Measurements from ENCODE around the gene LRRC37A3.
"Not testable (repeated sequence)": the region's sequence is repeated elsewhere in the genome, so short reads cannot be mapped to it uniquely, and the experiment has no call there.

Gene LRRC37A3

DNA sequence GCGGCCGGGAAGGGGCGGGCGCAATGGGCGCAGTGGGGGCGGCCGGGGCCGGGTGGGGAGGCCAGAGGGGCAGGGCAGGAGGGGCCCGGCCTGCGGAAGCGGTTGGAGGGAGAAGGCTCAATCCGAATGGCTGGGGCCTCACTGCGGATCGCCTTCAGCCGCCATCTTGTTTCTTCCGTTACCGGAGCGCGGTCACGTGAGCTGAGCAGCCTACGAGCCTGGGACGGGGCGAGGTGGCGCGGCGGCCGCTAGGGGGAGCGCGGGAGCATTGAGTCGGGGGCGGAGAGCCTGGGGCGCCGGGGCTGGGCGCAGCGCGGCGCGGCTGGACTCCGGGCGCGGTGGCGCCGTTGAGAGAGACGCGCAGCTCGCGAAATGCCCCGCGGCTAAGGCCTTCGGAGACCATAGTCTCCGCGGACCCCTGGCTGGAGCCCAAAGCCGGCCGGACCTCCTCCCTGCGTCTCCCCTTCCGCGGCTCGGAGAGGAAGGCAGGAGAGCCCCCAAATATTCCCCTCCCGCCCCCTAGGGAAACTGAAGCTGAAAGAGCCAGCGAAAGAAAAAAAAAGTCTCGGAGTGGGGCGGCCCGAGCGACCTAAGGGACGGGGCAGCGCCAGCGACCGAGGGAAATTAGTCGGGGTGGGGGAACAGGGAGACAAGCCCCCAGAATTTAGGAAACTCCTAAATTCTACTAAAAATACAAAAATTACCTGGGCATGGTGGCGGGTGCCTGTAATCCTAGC, at the start of gene LRRC37A3:
TSS of gene LRRC37A3 (minus strand) at position 190 of the 737 bp plus-strand sequence. CDS start 22,221 bp downstream, outside the sequence.
- peak; percentile 90 for DNase-seq

- DNase-seq = peak; percentile 56
Observed at GRCh38 chr17:64965873-64966287, 46.6 kb upstream of the LRRC37A3 start.

GRCh38 chr17:64965256-64965872, 46.1 kb upstream of the LRRC37A3 start:
- DNase-seq = not testable (repeated sequence)

- no peak for DNase-seq
Observed at GRCh38 chr17:64964796-64965195, 45.5 kb upstream of the LRRC37A3 start.

GRCh38 chr17:64963814-64964213, 44.5 kb upstream of the LRRC37A3 start:
- not testable (repeated sequence) for DNase-seq

GRCh38 chr17:64961563-64962378, 42.5 kb upstream of the LRRC37A3 start:
- DNase-seq = peak; percentile 19

DNA sequence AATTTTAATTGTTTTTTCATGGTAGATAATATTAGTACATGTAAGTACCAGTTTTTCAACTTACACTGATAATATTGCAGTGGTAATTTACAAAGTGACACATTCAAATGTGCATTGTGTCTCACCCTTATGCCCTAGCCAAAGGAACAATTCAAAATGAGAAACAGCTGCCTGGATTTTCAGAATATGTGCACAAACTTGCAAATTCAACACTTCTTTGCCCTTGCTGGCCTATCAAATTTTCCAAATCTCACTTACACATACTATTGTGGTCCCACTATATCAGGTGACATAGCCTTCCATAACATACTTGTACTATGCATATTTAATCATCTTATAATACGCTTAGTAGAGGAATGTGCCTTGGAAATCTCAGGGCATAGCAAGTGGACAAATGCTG, 32.6 kb upstream of the LRRC37A3 start:
- DNase-seq = no peak

- DNase-seq = no peak
Observed at GRCh38 chr17:64950871-64951270, 31.6 kb upstream of the LRRC37A3 start.

DNA sequence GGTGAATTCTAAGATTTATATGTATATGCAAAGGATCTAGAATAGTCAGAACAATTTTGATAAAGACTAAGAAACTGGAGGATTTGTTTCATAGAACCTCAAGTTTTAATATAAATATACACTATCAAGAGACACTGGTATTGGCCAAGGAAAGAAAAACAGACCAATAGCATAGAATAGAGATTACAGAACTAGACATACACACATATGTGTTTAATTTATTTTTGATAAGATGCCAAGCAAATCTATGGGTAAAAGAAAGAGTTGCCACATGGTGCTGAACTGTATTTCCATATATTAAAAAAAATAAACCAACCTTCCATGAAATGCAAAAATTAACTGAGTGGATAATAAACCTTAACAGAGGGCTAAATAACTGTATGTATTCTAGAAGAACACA, 27.9 kb upstream of the LRRC37A3 start:
- DNase-seq = no peak

- DNase-seq = no peak
Observed at GRCh38 chr17:64941761-64942160, 22.5 kb upstream of the LRRC37A3 start.

- DNase-seq = no peak
Observed at GRCh38 chr17:64941045-64941444, 21.8 kb upstream of the LRRC37A3 start.

- no peak for DNase-seq
Observed at GRCh38 chr17:64940055-64940454, 20.8 kb upstream of the LRRC37A3 start.

GRCh38 chr17:64938925-64939474, 19.7 kb upstream of the LRRC37A3 start:
- DNase-seq = no peak

- DNase-seq = no peak
Observed at GRCh38 chr17:64938290-64938689, 19.0 kb upstream of the LRRC37A3 start.

GRCh38 chr17:64936117-64936516, 16.8 kb upstream of the LRRC37A3 start:
- DNase-seq = no peak

- DNase-seq = not testable (repeated sequence)
Observed at GRCh38 chr17:64934284-64934778, 15.1 kb upstream of the LRRC37A3 start.

DNA sequence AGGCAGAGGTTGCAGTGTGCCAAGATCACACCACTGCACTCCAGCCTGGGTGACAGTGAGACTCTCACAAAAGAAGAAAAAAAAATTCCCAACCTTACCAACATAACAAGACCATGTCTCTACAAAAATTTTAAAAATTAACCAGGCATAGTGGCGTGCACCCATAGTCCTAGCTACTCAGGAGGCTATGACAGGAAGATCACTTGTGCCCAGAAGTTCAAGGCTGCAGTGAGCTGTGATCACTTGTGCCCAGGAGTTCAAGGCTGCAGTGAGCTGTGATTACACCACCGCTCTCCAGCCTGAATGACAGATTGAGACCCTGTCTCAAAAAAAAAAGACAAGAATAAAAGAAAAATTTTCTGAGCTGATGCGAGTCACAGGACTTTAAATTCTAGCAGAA, 13.6 kb upstream of the LRRC37A3 start:
- not testable (repeated sequence) for DNase-seq

- not testable (repeated sequence) for DNase-seq
Observed at GRCh38 chr17:64930374-64930773, 11.1 kb upstream of the LRRC37A3 start.

- not testable (repeated sequence) for DNase-seq
Observed at GRCh38 chr17:64929419-64930209, 10.3 kb upstream of the LRRC37A3 start.

DNA sequence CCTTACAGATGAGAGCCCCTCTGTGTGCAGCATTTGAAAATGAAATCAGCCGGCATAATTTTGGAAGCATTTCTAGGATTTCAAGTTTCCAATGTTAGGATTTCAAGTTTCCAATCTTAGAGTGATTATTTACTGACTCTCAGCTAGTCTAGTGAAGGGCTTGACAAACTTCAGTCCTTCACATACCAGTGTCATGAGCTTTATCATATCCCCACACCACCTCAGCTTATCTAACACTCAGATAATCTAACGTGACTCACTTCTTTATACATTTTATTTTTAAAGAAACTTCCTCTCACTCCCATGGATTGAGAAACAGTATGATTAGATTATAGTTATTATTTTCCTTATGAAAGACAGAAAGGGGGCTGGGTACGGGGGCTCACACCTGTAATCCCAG, 9.4 kb upstream of the LRRC37A3 start:
- DNase-seq = not testable (repeated sequence)

DNA sequence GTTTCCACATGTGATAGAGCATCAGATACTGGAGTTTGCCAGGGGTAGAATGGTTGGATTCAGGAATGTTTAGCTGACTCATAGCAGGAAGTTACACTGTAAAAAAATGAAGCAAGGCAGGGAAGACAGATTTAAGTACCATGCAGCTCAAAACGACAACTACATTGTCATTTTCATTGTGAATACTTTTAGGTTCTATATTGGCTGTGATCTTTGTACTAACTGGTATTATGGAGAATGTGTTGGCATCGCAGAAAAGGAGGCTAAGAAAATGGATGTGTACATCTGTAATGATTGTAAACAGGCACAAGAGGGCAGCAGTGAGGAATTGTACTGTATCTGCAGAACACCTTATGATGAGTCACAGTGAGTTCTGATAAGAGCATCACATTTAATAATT, 8.2 kb upstream of the LRRC37A3 start:
- DNase-seq = peak; percentile 52

- DNase-seq = not testable (repeated sequence)
Observed at GRCh38 chr17:64926430-64926829, 7.2 kb upstream of the LRRC37A3 start.
